A549 (cell line): ENCODE results near the gene YRDC.

ENCODE experiments used
- BHLHE40 ChIP-seq: IDR thresholded peaks from 2 replicates; pipeline ENCODE4 v1.6.1; 2012; ENCODE audit warnings: low read depth, low read length, inconsistent platforms
- CEBPB ChIP-seq, 2 experiments: fragments of >200 bp in 1 of 2; sonication (Bioruptor Twin) in 1 of 2; formaldehyde crosslinking in 1 of 2; IDR thresholded peaks; 2 replicates each; pipeline ENCODE4 v1.6.1; 2012 to 2016
- EP300 ChIP-seq, 2 experiments: fragments of >200 bp; sonication (Bioruptor Twin); formaldehyde crosslinking; IDR thresholded peaks; 2 replicates in 1 of 2; 3 replicates in 1 of 2; pipeline ENCODE4 v1.6.1; 2016 to 2017
- ESRRA ChIP-seq: fragments of 150-350 bp; IDR thresholded peaks from 2 replicates; pipeline ENCODE4 v1.6.1; 2014; ENCODE audit warnings: mild to moderate bottlenecking, low read length, borderline replicate concordance
- MYC ChIP-seq: IDR thresholded peaks from 2 replicates; pipeline ENCODE4 v1.6.1; 2012; ENCODE audit warnings: mild to moderate bottlenecking, inconsistent platforms, low read length, improper control_type of control experiment, borderline replicate concordance
- POLR2A ChIP-seq: IDR thresholded peaks from 2 replicates; pipeline ENCODE4 v1.6.1; 2012; ENCODE audit warnings: mild to moderate bottlenecking, low read length
- POLR2AphosphoS2 ChIP-seq: conservative IDR thresholded peaks from 2 replicates; pipeline ENCODE4 v1.6.1; 2012; ENCODE audit warnings: low read length, improper control_type of control experiment, inconsistent platforms
- RAD21 ChIP-seq, 2 experiments: fragments of >200 bp in 1 of 2; sonication (Bioruptor Twin) in 1 of 2; formaldehyde crosslinking in 1 of 2; IDR thresholded peaks in 1 of 2; conservative IDR thresholded peaks in 1 of 2; 2 replicates in 1 of 2; 3 replicates in 1 of 2; pipeline ENCODE4 v1.6.1; 2012 to 2018; ENCODE audit warnings: inconsistent platforms in 1 of 2
- RFX5 ChIP-seq: fragments of 450-650 bp; IDR thresholded peaks from 2 replicates; pipeline ENCODE4 v1.7.1; 2014; ENCODE audit warnings: antibody characterized with exemption, mild to moderate bottlenecking, moderate library complexity
- TP53 ChIP-seq: fragments of 250-450 bp; sonication (Bioruptor Pico); IDR thresholded peaks from 2 replicates; pipeline ENCODE4 v1.5.0; 2021; ENCODE audit warnings: mild to moderate bottlenecking, moderate library complexity
- TF ChIP-seq, protein P1 (sequence below): fragments of >200 bp; sonication (Bioruptor Twin); formaldehyde crosslinking; IDR thresholded peaks from 3 replicates; pipeline ENCODE4 v1.5.1; 2016
- TF ChIP-seq, protein P2 (sequence below): fragments of 200-600 bp; sonication (generic); IDR thresholded peaks from 2 replicates; pipeline ENCODE4 v1.6.1; 2016; ENCODE audit warnings: antibody characterized with exemption, mild to moderate bottlenecking, moderate library complexity
- TF ChIP-seq, protein P3 (sequence below): fragments of 450-650 bp; IDR thresholded peaks from 2 replicates; pipeline ENCODE4 v1.6.1; 2014; ENCODE audit warnings: antibody characterized with exemption
- TF ChIP-seq, protein P4 (sequence below): fragments of 150-350 bp; IDR thresholded peaks from 2 replicates; pipeline ENCODE4 v1.6.1; 2014; ENCODE audit warnings: low read depth, mild to moderate bottlenecking, low read length

DNA sequence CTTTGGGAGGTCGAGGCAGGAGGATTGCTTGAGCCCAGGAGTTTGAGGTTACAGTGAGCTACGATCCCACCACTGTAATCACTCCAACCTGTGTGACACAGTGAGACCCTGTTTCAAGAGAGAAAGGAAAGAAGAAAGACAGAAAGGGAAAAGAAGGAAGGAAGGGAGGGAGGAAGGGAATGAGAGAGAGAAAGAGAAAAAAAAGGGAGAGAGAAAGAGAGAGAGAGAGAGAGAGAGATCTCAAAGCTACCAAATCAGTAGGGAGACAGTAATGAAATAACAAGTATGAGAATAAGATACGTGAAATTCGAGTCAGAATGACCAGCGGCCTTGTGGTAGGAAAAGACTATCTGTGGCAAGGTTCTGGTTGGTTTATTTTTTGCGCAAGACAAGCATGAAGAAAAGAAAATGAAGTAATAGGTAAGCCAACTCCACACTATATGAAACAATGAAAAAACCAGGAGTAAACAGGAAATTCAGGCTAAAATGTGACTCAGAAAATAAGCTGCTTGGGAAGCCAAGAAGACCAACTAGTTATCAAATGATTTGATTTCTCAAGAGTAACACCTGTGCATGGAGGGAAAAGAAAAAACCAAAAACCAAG lies 42.4 kb upstream of the YRDC start:
- no peak for TF ChIP-seq ESRRA
- TF ChIP-seq, protein P1, sequence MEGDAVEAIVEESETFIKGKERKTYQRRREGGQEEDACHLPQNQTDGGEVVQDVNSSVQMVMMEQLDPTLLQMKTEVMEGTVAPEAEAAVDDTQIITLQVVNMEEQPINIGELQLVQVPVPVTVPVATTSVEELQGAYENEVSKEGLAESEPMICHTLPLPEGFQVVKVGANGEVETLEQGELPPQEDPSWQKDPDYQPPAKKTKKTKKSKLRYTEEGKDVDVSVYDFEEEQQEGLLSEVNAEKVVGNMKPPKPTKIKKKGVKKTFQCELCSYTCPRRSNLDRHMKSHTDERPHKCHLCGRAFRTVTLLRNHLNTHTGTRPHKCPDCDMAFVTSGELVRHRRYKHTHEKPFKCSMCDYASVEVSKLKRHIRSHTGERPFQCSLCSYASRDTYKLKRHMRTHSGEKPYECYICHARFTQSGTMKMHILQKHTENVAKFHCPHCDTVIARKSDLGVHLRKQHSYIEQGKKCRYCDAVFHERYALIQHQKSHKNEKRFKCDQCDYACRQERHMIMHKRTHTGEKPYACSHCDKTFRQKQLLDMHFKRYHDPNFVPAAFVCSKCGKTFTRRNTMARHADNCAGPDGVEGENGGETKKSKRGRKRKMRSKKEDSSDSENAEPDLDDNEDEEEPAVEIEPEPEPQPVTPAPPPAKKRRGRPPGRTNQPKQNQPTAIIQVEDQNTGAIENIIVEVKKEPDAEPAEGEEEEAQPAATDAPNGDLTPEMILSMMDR: no peak
- TF ChIP-seq BHLHE40: no peak
- no peak for TF ChIP-seq EP300 (IDR thresholded peaks at IDR 0.05)
- TF ChIP-seq, protein P2, sequence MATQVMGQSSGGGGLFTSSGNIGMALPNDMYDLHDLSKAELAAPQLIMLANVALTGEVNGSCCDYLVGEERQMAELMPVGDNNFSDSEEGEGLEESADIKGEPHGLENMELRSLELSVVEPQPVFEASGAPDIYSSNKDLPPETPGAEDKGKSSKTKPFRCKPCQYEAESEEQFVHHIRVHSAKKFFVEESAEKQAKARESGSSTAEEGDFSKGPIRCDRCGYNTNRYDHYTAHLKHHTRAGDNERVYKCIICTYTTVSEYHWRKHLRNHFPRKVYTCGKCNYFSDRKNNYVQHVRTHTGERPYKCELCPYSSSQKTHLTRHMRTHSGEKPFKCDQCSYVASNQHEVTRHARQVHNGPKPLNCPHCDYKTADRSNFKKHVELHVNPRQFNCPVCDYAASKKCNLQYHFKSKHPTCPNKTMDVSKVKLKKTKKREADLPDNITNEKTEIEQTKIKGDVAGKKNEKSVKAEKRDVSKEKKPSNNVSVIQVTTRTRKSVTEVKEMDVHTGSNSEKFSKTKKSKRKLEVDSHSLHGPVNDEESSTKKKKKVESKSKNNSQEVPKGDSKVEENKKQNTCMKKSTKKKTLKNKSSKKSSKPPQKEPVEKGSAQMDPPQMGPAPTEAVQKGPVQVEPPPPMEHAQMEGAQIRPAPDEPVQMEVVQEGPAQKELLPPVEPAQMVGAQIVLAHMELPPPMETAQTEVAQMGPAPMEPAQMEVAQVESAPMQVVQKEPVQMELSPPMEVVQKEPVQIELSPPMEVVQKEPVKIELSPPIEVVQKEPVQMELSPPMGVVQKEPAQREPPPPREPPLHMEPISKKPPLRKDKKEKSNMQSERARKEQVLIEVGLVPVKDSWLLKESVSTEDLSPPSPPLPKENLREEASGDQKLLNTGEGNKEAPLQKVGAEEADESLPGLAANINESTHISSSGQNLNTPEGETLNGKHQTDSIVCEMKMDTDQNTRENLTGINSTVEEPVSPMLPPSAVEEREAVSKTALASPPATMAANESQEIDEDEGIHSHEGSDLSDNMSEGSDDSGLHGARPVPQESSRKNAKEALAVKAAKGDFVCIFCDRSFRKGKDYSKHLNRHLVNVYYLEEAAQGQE: no peak
- TF ChIP-seq POLR2AphosphoS2: no peak
- TF ChIP-seq, protein P3, sequence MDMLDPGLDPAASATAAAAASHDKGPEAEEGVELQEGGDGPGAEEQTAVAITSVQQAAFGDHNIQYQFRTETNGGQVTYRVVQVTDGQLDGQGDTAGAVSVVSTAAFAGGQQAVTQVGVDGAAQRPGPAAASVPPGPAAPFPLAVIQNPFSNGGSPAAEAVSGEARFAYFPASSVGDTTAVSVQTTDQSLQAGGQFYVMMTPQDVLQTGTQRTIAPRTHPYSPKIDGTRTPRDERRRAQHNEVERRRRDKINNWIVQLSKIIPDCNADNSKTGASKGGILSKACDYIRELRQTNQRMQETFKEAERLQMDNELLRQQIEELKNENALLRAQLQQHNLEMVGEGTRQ: no peak
- TF ChIP-seq, protein P4, sequence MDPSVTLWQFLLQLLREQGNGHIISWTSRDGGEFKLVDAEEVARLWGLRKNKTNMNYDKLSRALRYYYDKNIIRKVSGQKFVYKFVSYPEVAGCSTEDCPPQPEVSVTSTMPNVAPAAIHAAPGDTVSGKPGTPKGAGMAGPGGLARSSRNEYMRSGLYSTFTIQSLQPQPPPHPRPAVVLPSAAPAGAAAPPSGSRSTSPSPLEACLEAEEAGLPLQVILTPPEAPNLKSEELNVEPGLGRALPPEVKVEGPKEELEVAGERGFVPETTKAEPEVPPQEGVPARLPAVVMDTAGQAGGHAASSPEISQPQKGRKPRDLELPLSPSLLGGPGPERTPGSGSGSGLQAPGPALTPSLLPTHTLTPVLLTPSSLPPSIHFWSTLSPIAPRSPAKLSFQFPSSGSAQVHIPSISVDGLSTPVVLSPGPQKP: no peak
- TF ChIP-seq CEBPB (IDR thresholded peaks at IDR 0.05): no peak
- TF ChIP-seq RFX5: no peak
- TF ChIP-seq POLR2A: no peak
- no peak for TF ChIP-seq MYC
- TF ChIP-seq RAD21 (conservative IDR thresholded peaks at IDR 0.05 in 1 of 2, IDR thresholded peaks at IDR 0.05 in 1 of 2): no peak
- no peak for TF ChIP-seq TP53
